ENCODE data around the gene SLC16A6. TPM values are rescaled to one million over a fixed set of nuclear protein-coding genes. Genes with fewer than 3 reads are reported as not detected.
"Not testable (repeated sequence)": the region's sequence is repeated elsewhere in the genome, so short reads cannot be mapped to it uniquely, and the experiment has no call there.

Gene SLC16A6
- total RNA-seq, 1 donor from 2014 or later: 7.5 TPM

GRCh38 chr17:68318103-68318991, 27.4 kb upstream of the SLC16A6 start:
- peaks cover 18% of the 10 kb centered on the region for H3K4me1 ChIP-seq
- intact Hi-C loops (cut with DNase I): no loop called here
- no peaks in the 10 kb centered on the region for H3K27me3 ChIP-seq
- no peak for TF ChIP-seq CTCF (IDR thresholded peaks at IDR 0.05)
- DNase-seq (no peak), ATAC-seq (peak; percentile 32)
- H3K9me3 ChIP-seq: no peaks in the 10 kb centered on the region
- H3K36me3 ChIP-seq: no peaks in the 10 kb centered on the region
- no peak overlapping the region for H3K27ac ChIP-seq
- H3K4me3 ChIP-seq: no peak overlapping the region

GRCh38 chr17:68317458-68317857, 26.5 kb upstream of the SLC16A6 start:
- Histone ChIP-seq H3K27ac (no peak overlapping the region), H3K36me3 (no peaks in the 10 kb centered on the region), H3K27me3 (no peaks in the 10 kb centered on the region), H3K4me1 (peaks cover 24% of the 10 kb centered on the region), H3K9me3 (no peaks in the 10 kb centered on the region), H3K4me3 (no peak overlapping the region)
- TF ChIP-seq CTCF (IDR thresholded peaks at IDR 0.05): no peak
- ATAC-seq (no peak), DNase-seq (no peak)
- intact Hi-C loops (cut with DNase I): no loop called here

- no peak overlapping the region for H3K4me3 ChIP-seq
Observed at GRCh38 chr17:68315930-68316329, 25.0 kb upstream of the SLC16A6 start.

GRCh38 chr17:68314916-68315535, 24.1 kb upstream of the SLC16A6 start:
- ATAC-seq: peak; percentile 57

More at GRCh38 chr17:68315930-68316329, 25.0 kb upstream of the SLC16A6 start:
- Histone ChIP-seq H3K27me3 (no peaks in the 10 kb centered on the region), H3K27ac (no peak overlapping the region), H3K9me3 (no peaks in the 10 kb centered on the region), H3K36me3 (no peaks in the 10 kb centered on the region), H3K4me1 (peaks cover 32% of the 10 kb centered on the region)
- DNase-seq (no peak), ATAC-seq (no peak)
- TF ChIP-seq CTCF (IDR thresholded peaks at IDR 0.05): no peak
- intact Hi-C loops (cut with DNase I): no loop called here

GRCh38 chr17:68310152-68310551, 19.2 kb upstream of the SLC16A6 start:
- peaks cover 27% of the 10 kb centered on the region for H3K4me1 ChIP-seq
- H3K27me3 ChIP-seq: no peaks in the 10 kb centered on the region
- intact Hi-C loops (cut with DNase I): no loop called here
- no peak overlapping the region for H3K4me3 ChIP-seq
- no peaks in the 10 kb centered on the region for H3K9me3 ChIP-seq
- no peak overlapping the region for H3K27ac ChIP-seq
- ATAC-seq: no peak
- no peak for TF ChIP-seq CTCF (IDR thresholded peaks at IDR 0.05)
- no peaks in the 10 kb centered on the region for H3K36me3 ChIP-seq
- DNase-seq: no peak

More at GRCh38 chr17:68314916-68315535, 24.1 kb upstream of the SLC16A6 start:
- H3K4me3 ChIP-seq: no peak overlapping the region
- H3K27ac ChIP-seq: no peak overlapping the region
- H3K36me3 ChIP-seq: no peaks in the 10 kb centered on the region
- DNase-seq: no peak
- H3K4me1 ChIP-seq: peaks cover 32% of the 10 kb centered on the region
- no peak for TF ChIP-seq CTCF (IDR thresholded peaks at IDR 0.05)
- no peaks in the 10 kb centered on the region for H3K27me3 ChIP-seq
- no peaks in the 10 kb centered on the region for H3K9me3 ChIP-seq
- intact Hi-C loops (cut with DNase I): no loop called here

- ATAC-seq: not testable (repeated sequence)
Observed at GRCh38 chr17:68309066-68309670, 18.2 kb upstream of the SLC16A6 start.

GRCh38 chr17:68308486-68308885, 17.6 kb upstream of the SLC16A6 start:
- H3K27me3 ChIP-seq; H3K27ac ChIP-seq; H3K4me3 ChIP-seq; H3K9me3 ChIP-seq; DNase-seq; H3K36me3 ChIP-seq; intact Hi-C loops (cut with DNase I); ATAC-seq: not testable (repeated sequence)
- H3K4me1 ChIP-seq: peaks cover 14% of the 10 kb centered on the region

More at GRCh38 chr17:68309066-68309670, 18.2 kb upstream of the SLC16A6 start:
- H3K9me3 ChIP-seq; H3K4me3 ChIP-seq; H3K27ac ChIP-seq; H3K36me3 ChIP-seq; H3K27me3 ChIP-seq; intact Hi-C loops (cut with DNase I); DNase-seq: not testable (repeated sequence)
- peaks cover 19% of the 10 kb centered on the region for H3K4me1 ChIP-seq
